HL-60 (cell line): ENCODE results near the gene DTX1.

Source experiments
- DNase-seq, 2 experiments: peaks; one replicate each; pipeline ENCODE4 v3.0.0-alpha.2; 2010 to 2020; ENCODE audit warnings: low read depth in 1 of 2, low spot score in 1 of 2
- H3K27ac ChIP-seq: fragments of 250-450 bp; sonication (Bioruptor Pico); replicated peaks from 2 replicates; pipeline ENCODE4 v1.5.1; 2020; ENCODE audit warnings: mild to moderate bottlenecking, moderate library complexity
- H3K27me3 ChIP-seq: fragments of 250-450 bp; sonication (Bioruptor Pico); 2 replicates; pipeline ENCODE4 v1.5.1; 2021; ENCODE audit warnings: mild to moderate bottlenecking, moderate library complexity; ENCODE audit not compliant: insufficient read depth, poor library complexity, severe bottlenecking
- H3K4me3 ChIP-seq: replicated peaks from 2 replicates; pipeline ENCODE4 v1.5.1; 2011; ENCODE audit warnings: mild to moderate bottlenecking, control low read depth, low read length; ENCODE audit not compliant: insufficient read depth
- GABPA ChIP-seq: IDR thresholded peaks from 2 replicates; pipeline ENCODE4 v1.6.1; 2012; ENCODE audit warnings: low read depth
- POLR2AphosphoS5 ChIP-seq: IDR thresholded peaks from 2 replicates; pipeline ENCODE4 v1.6.1; 2012; ENCODE audit warnings: low read depth
- REST ChIP-seq: IDR thresholded peaks from 2 replicates; pipeline ENCODE4 v1.6.1; 2012; ENCODE audit warnings: low read depth; ENCODE audit not compliant: insufficient replicate concordance
- SPI1 ChIP-seq: IDR thresholded peaks from 2 replicates; pipeline ENCODE4 v1.6.1; 2012; ENCODE audit warnings: low read depth, mild to moderate bottlenecking, borderline replicate concordance
- TF ChIP-seq, protein P1 (sequence below): IDR thresholded peaks from one replicate; pipeline ENCODE4 v1.5.1; 2011; ENCODE audit warnings: low read length, control low read depth, inconsistent platforms; ENCODE audit not compliant: insufficient read depth

Gene DTX1

DNA sequence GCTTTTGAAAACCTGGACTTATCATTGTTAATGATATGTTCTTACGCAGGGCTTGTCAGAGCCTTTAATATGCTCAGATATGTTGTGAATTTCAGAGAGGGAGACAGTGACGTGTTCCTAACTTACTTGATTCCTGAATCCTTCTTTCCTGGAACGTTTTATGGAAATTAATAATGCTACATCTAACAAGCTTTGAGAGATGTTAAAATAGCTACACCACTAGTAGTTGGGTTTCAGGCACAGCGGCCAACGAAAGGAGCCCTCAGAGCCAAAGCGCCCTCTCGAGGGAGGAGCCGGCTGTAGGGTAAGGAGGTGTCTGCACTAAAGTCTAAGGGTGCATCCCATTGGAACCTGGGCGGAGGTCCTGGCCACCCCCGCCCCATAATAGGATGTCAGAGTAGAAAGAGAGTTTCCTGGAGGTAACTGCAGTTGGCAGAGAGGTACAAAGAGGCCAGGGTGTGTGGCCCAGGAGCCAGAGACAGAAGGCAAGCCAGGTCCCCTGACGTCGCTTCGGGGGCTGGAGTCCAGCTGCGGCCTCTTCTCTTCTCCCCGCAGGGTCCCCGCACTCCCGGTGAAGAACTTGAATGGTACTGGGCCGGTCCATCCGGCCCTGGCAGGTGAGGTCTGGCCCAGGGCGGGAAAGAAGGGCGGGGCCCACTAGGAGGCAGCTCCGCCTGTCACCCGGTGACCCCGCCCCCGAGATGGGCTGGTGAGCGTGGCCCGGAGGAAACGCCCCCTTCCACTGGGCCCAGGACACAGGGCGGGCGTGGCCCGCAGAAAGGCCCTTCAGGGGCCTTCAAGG lies 36.3 kb downstream of the DTX1 start:
- peaks cover 3% of the 10 kb centered on the region for H3K27me3 ChIP-seq
- peak in 1 of 2 experiments; percentile 19 for DNase-seq
- TF ChIP-seq SPI1 (no peak), POLR2AphosphoS5 (no peak), GABPA (no peak), REST (no peak)
- TF ChIP-seq, protein P1, sequence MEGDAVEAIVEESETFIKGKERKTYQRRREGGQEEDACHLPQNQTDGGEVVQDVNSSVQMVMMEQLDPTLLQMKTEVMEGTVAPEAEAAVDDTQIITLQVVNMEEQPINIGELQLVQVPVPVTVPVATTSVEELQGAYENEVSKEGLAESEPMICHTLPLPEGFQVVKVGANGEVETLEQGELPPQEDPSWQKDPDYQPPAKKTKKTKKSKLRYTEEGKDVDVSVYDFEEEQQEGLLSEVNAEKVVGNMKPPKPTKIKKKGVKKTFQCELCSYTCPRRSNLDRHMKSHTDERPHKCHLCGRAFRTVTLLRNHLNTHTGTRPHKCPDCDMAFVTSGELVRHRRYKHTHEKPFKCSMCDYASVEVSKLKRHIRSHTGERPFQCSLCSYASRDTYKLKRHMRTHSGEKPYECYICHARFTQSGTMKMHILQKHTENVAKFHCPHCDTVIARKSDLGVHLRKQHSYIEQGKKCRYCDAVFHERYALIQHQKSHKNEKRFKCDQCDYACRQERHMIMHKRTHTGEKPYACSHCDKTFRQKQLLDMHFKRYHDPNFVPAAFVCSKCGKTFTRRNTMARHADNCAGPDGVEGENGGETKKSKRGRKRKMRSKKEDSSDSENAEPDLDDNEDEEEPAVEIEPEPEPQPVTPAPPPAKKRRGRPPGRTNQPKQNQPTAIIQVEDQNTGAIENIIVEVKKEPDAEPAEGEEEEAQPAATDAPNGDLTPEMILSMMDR = peak; percentile 3
- no peak overlapping the region for H3K4me3 ChIP-seq
- H3K27ac ChIP-seq = no peak overlapping the region

DNA sequence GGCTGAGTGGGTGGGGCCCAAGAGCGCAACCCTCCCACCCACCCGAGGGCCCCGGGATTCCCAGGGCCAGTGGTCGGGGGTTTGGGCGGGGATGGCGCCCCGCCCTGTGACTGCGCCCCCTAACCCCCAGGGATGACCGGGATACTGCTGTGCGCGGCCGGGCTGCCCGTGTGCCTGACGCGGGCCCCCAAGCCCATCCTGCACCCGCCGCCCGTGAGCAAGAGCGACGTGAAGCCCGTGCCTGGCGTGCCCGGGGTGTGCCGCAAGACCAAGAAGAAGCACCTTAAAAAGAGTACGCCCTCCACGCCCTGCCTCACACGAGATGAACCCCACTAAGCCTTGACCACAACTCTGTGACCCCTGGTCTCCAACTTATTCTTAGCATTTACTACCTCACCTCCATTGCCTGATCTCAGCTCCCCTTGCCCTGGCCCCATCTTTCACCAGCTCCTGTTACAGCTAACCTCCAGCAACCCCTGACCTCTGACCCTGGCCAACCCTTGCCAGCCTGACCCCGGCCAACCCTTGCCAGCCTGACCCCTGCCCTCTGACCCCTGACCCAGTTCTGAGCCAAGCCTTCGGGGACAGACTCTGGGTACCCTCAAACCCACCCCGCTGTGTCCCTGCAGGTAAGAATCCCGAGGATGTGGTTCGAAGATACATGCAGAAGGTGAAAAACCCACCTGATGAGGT lies 37.0 kb downstream of the DTX1 start:
- no peak for DNase-seq
- Histone ChIP-seq H3K4me3 (no peak overlapping the region), H3K27ac (no peak overlapping the region), H3K27me3 (peaks cover 3% of the 10 kb centered on the region)
- TF ChIP-seq, protein P1 = no peak
- TF ChIP-seq SPI1 = no peak
- TF ChIP-seq REST = no peak
- no peak for TF ChIP-seq GABPA
- no peak for TF ChIP-seq POLR2AphosphoS5

DNA sequence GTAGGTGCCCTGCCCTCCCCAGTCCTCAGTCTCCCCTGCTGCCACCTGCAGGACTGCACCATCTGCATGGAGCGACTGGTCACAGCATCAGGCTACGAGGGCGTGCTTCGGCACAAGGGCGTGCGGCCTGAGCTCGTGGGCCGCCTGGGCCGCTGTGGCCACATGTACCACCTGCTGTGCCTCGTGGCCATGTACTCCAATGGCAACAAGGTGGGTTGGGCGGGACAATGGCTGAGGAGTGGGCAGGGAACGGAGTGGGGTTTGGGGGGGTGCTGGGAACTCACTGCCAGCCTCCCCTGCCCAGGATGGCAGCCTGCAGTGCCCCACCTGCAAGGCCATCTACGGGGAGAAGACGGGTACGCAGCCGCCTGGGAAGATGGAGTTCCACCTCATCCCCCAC lies 38.2 kb downstream of the DTX1 start:
- TF ChIP-seq, protein P1 = no peak
- no peak overlapping the region for H3K4me3 ChIP-seq
- H3K27ac ChIP-seq = no peak overlapping the region
- peaks cover 3% of the 10 kb centered on the region for H3K27me3 ChIP-seq
- DNase-seq = no peak
